ENCODE measurements around the gene SLIT3. TPM values are rescaled to one million over a fixed set of nuclear protein-coding genes. Genes with fewer than 3 reads are reported as not detected.

The SLIT3 gene
- total and polyA plus RNA-seq, 2 experiments from 2014 or later, result 58.4 to 96.7 TPM

GRCh38 chr5:169260896-169261569, 39.9 kb downstream of the SLIT3 start:
- no peak for DNase-seq (ENCODE audit: low spot score)
- WGBS (ENCODE audit: low lambda C conversion rate, missing lambda C conversion rate), result 36% methylated on average over 3 of the region's 3 CpGs
- peaks cover 5% of the 10 kb centered on the region for H3K4me1 ChIP-seq (ENCODE audit: insufficient read depth)
- no peaks in the 10 kb centered on the region for H3K36me3 ChIP-seq (replicated peaks; ENCODE audit: insufficient read depth, low read depth)
- TF ChIP-seq EZH2 (IDR thresholded peaks at IDR 0.05; ENCODE audit: borderline replicate concordance) (no peak), CTCF (IDR thresholded peaks at IDR 0.05; ENCODE audit: poor library complexity) (no peak)
- H3K9me3 ChIP-seq (ENCODE audit: low read depth), result no peaks in the 10 kb centered on the region
- no peaks in the 10 kb centered on the region for H3K9me2 ChIP-seq (replicated peaks; ENCODE audit: insufficient read depth)
- peaks cover 3% of the 10 kb centered on the region for H4K20me1 ChIP-seq (ENCODE audit: insufficient read depth, poor library complexity, severe bottlenecking)
- H3K27ac ChIP-seq, result no peak overlapping the region
- peaks cover 62% of the 10 kb centered on the region for H3K79me2 ChIP-seq
- H2AFZ ChIP-seq, result no peak overlapping the region
- H3K4me3 ChIP-seq, result no peak overlapping the region
- no peak overlapping the region for H3K4me2 ChIP-seq
- no peaks in the 10 kb centered on the region for H3K27me3 ChIP-seq

- no peak overlapping the region for H3K4me3 ChIP-seq
- no peak overlapping the region for H3K4me2 ChIP-seq
- peaks cover 9% of the 10 kb centered on the region for H4K20me1 ChIP-seq (ENCODE audit: insufficient read depth, poor library complexity, severe bottlenecking)
- TF ChIP-seq CTCF (IDR thresholded peaks at IDR 0.05; ENCODE audit: poor library complexity), result no peak
- no peak for TF ChIP-seq EZH2phosphoT487 (IDR thresholded peaks at IDR 0.05; ENCODE audit: low read depth, severe bottlenecking, unreplicated experiment)
- TF ChIP-seq EZH2 (IDR thresholded peaks at IDR 0.05; ENCODE audit: borderline replicate concordance), result no peak
- H3K79me2 ChIP-seq, result peaks cover 36% of the 10 kb centered on the region
- 76% methylated on average over 1 of the region's 1 CpG for WGBS (ENCODE audit: low lambda C conversion rate, missing lambda C conversion rate)
- no peaks in the 10 kb centered on the region for H3K9me3 ChIP-seq (ENCODE audit: low read depth)
- no peak overlapping the region for H3K27ac ChIP-seq
- H3K9me2 ChIP-seq (replicated peaks; ENCODE audit: insufficient read depth), result no peaks in the 10 kb centered on the region
- H3K4me1 ChIP-seq (ENCODE audit: insufficient read depth), result peaks cover 5% of the 10 kb centered on the region
- no peak overlapping the region for H2AFZ ChIP-seq
- no peaks in the 10 kb centered on the region for H3K36me3 ChIP-seq (replicated peaks; ENCODE audit: insufficient read depth, low read depth)
- no peak for DNase-seq (ENCODE audit: low spot score)
- no peaks in the 10 kb centered on the region for H3K27me3 ChIP-seq
These were observed 42.5 kb downstream of the SLIT3 start for GRCh38 chr5:169258372-169259000.

GRCh38 chr5:169256191-169256590, 44.7 kb downstream of the SLIT3 start:
- Histone ChIP-seq H3K4me1 (ENCODE audit: insufficient read depth) (peaks cover under 1% of the 10 kb centered on the region), H3K27me3 (no peaks in the 10 kb centered on the region), H3K9me2 (replicated peaks; ENCODE audit: insufficient read depth) (no peaks in the 10 kb centered on the region), H2AFZ (no peak overlapping the region), H3K36me3 (replicated peaks; ENCODE audit: insufficient read depth, low read depth) (no peaks in the 10 kb centered on the region), H3K9me3 (ENCODE audit: low read depth) (no peaks in the 10 kb centered on the region), H3K27ac (no peak overlapping the region), H3K79me2 (peaks cover 25% of the 10 kb centered on the region), H4K20me1 (ENCODE audit: insufficient read depth, poor library complexity, severe bottlenecking) (peaks cover 9% of the 10 kb centered on the region), H3K4me2 (no peak overlapping the region), H3K4me3 (no peak overlapping the region)
- WGBS (ENCODE audit: low lambda C conversion rate, missing lambda C conversion rate), result 99% methylated on average over 5 of the region's 5 CpGs
- no peak for DNase-seq (ENCODE audit: low spot score)
- TF ChIP-seq EZH2 (IDR thresholded peaks at IDR 0.05; ENCODE audit: borderline replicate concordance) (no peak), CTCF (IDR thresholded peaks at IDR 0.05; ENCODE audit: poor library complexity) (no peak), EZH2phosphoT487 (IDR thresholded peaks at IDR 0.05; ENCODE audit: low read depth, severe bottlenecking, unreplicated experiment) (no peak)
